ENCODE results near the gene LUZP2.

- TF ChIP-seq CTCF (IDR thresholded peaks at IDR 0.05; ENCODE audit: insufficient read depth, low read length, poor library complexity, severe bottlenecking) (no peak), EZH2phosphoT487 (conservative IDR thresholded peaks at IDR 0.05; ENCODE audit: low read length) (no peak)
Observed at GRCh38 chr11:24511511-24511910, 14.7 kb downstream of the LUZP2 start.
